Astrocyte (in vitro differentiated cells and primary cell): ENCODE measurements around the gene QRICH1. TPM values are rescaled to one million over a fixed set of nuclear protein-coding genes. Genes with fewer than 3 reads are reported as not detected.
A peak's percentile ranks its signal among the peaks of the same experiment; 100 is the strongest.

Source experiments
- DNase-seq: peaks from one replicate; pipeline ENCODE4 v3.0.0-alpha.2; 2010; ENCODE audit warnings: low read depth
- FAIRE-seq: peaks from 2 replicates; lab custom pipeline; 2011; peaks lifted over from hg19 to GRCh38; lab: Jason Lieb, UNC
- H2AFZ ChIP-seq: 2 replicates; pipeline ENCODE4 v1.6.0; 2012; ENCODE audit warnings: low read depth, low read length, inconsistent platforms
- H3K27ac ChIP-seq: 2 replicates; pipeline ENCODE4 v1.5.1; 2011; ENCODE audit warnings: low read depth, low read length, inconsistent platforms
- H3K27me3 ChIP-seq: 2 replicates; pipeline ENCODE4 v1.6.0; 2011; ENCODE audit warnings: low read length, inconsistent platforms; ENCODE audit not compliant: insufficient read depth
- H3K36me3 ChIP-seq: 2 replicates; pipeline ENCODE4 v1.5.1; 2011; ENCODE audit warnings: low read length, inconsistent platforms; ENCODE audit not compliant: insufficient read depth
- H3K4me1 ChIP-seq: 2 replicates; pipeline ENCODE4 v1.5.1; 2011; ENCODE audit warnings: low read length, inconsistent platforms; ENCODE audit not compliant: insufficient read depth
- H3K4me2 ChIP-seq: 2 replicates; pipeline ENCODE4 v1.6.0; 2012; ENCODE audit warnings: low read length, inconsistent platforms
- H3K4me3 ChIP-seq: 2 replicates; pipeline ENCODE4 v1.5.1; 2011; ENCODE audit warnings: low read depth, mild to moderate bottlenecking, low read length, inconsistent platforms; ENCODE audit not compliant: insufficient read depth
- H3K79me2 ChIP-seq: 2 replicates; pipeline ENCODE4 v1.6.0; 2012; ENCODE audit warnings: mild to moderate bottlenecking, low read length, inconsistent platforms; ENCODE audit not compliant: insufficient read depth
- H3K9ac ChIP-seq: 2 replicates; pipeline ENCODE4 v1.6.0; 2012; ENCODE audit warnings: mild to moderate bottlenecking, low read length, inconsistent platforms
- H3K9me3 ChIP-seq: 2 replicates; pipeline ENCODE4 v1.5.1; 2012; ENCODE audit warnings: low read depth, mild to moderate bottlenecking, low read length, inconsistent platforms; ENCODE audit not compliant: insufficient read depth
- H4K20me1 ChIP-seq: 2 replicates; pipeline ENCODE4 v1.6.0; 2012; ENCODE audit warnings: low read length, inconsistent platforms; ENCODE audit not compliant: insufficient read depth
- H3K27ac Mint-ChIP-seq: one replicate; pipeline ENCODE4 v1.8.0; 2021; ENCODE audit warnings: mild to moderate bottlenecking, mixed read lengths; ENCODE audit not compliant: unreplicated experiment
- H3K27me3 Mint-ChIP-seq: one replicate; pipeline ENCODE4 v1.8.0; 2021; ENCODE audit warnings: low read depth, mixed read lengths; ENCODE audit not compliant: unreplicated experiment
- H3K36me3 Mint-ChIP-seq: one replicate; pipeline ENCODE4 v1.8.0; 2021; ENCODE audit warnings: low read depth, mixed read lengths; ENCODE audit not compliant: unreplicated experiment
- H3K4me1 Mint-ChIP-seq: one replicate; pipeline ENCODE4 v1.8.0; 2021; ENCODE audit warnings: low read depth, mixed read lengths; ENCODE audit not compliant: unreplicated experiment
- H3K4me3 Mint-ChIP-seq: one replicate; pipeline ENCODE4 v1.8.0; 2021; ENCODE audit warnings: mild to moderate bottlenecking, moderate library complexity, mixed read lengths; ENCODE audit not compliant: unreplicated experiment
- H3K9me3 Mint-ChIP-seq: one replicate; pipeline ENCODE4 v1.8.0; 2021; ENCODE audit warnings: mild to moderate bottlenecking, mixed read lengths; ENCODE audit not compliant: unreplicated experiment
- EZH2 ChIP-seq: IDR thresholded peaks from 2 replicates; pipeline ENCODE4 v1.6.1; 2012; ENCODE audit warnings: mild to moderate bottlenecking, low read length, inconsistent platforms; ENCODE audit not compliant: insufficient read depth
- total RNA-seq: library from RNA; stranded (reverse); gene quantifications from 2 replicates; pipeline ENCODE4 v1.2.1, GENCODE V29; 2021
- TF ChIP-seq, protein P1 (sequence below): IDR thresholded peaks from 2 replicates; pipeline ENCODE4 v1.5.1; 2011; ENCODE audit warnings: low read depth, mild to moderate bottlenecking, inconsistent platforms, low read length, moderate library complexity; ENCODE audit not compliant: insufficient read depth

Gene QRICH1
- total RNA-seq, 1 donor from 2014 or later = 119 TPM

DNA sequence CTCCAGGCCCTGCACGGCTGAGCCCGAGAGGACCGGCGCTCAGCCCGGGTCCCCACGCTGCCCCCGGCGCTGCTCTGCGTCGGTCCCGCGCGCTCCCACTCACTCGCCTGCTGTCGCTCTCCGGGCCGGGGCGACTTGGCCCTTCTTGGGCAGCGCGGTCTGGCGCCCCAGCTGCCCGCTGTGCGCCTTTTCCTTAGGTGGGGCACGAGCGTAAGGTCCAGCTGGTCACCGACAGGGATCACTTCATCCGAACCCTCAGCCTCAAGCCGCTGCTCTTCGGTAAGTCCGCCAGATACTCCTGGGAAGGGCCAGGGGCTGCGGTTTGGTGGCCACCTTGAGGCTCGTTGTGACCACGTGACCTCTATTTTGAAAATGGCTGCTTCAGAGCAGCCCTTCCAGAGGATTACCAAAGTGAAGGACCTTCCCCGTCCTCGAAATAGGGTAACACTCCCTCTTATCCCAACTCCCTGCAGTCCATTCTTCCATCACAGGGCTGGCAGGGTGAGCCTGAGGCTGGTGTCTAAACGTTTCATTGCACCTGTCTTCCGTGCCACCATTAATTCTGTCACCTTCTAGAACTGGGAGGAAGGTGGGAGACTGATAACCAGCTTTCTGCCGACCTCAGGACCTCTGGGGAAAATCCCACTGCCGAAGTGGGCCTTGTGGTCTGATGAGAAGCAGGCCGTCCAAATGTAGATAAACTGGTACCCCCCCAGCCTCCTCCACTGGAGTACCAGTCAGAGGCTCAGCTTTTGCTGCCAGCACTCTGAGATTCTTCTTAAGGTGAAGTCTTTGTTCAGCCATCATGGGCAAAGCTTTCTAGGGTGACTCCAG, 103.0 kb downstream of the QRICH1 start:
- peaks cover 20% of the 10 kb centered on the region for H3K4me1 Mint-ChIP-seq
- H3K36me3 Mint-ChIP-seq = peaks cover 4% of the 10 kb centered on the region
- peaks cover 12% of the 10 kb centered on the region for H4K20me1 ChIP-seq
- H3K36me3 ChIP-seq = peaks cover 5% of the 10 kb centered on the region
- TF ChIP-seq, protein P1, sequence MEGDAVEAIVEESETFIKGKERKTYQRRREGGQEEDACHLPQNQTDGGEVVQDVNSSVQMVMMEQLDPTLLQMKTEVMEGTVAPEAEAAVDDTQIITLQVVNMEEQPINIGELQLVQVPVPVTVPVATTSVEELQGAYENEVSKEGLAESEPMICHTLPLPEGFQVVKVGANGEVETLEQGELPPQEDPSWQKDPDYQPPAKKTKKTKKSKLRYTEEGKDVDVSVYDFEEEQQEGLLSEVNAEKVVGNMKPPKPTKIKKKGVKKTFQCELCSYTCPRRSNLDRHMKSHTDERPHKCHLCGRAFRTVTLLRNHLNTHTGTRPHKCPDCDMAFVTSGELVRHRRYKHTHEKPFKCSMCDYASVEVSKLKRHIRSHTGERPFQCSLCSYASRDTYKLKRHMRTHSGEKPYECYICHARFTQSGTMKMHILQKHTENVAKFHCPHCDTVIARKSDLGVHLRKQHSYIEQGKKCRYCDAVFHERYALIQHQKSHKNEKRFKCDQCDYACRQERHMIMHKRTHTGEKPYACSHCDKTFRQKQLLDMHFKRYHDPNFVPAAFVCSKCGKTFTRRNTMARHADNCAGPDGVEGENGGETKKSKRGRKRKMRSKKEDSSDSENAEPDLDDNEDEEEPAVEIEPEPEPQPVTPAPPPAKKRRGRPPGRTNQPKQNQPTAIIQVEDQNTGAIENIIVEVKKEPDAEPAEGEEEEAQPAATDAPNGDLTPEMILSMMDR = no peak
- TF ChIP-seq EZH2 = no peak
- H3K9ac ChIP-seq = peak overlapping the region; percentile 78
- no peaks in the 10 kb centered on the region for H3K27me3 Mint-ChIP-seq
- H3K4me3 ChIP-seq = peak overlapping the region; percentile 69
- FAIRE-seq (no peak), DNase-seq (no peak)
- peak overlapping the region; percentile 41 for H3K27ac Mint-ChIP-seq
- peak overlapping the region; percentile 88 for H3K27ac ChIP-seq
- H3K4me2 ChIP-seq = peak overlapping the region; percentile 84
- H3K4me1 ChIP-seq = peaks cover 23% of the 10 kb centered on the region
- peak overlapping the region; percentile 69 for H2AFZ ChIP-seq
- H3K27me3 ChIP-seq = no peaks in the 10 kb centered on the region
- peaks cover 32% of the 10 kb centered on the region for H3K79me2 ChIP-seq
- H3K9me3 ChIP-seq = no peaks in the 10 kb centered on the region
- H3K4me3 Mint-ChIP-seq = peak overlapping the region; percentile 89
- no peaks in the 10 kb centered on the region for H3K9me3 Mint-ChIP-seq

- H3K9ac ChIP-seq = peak within 1 kb of the TSS; percentile 78
- no peaks in the 10 kb centered on the region for H3K27me3 ChIP-seq
- DNase-seq (peak; percentile 91), FAIRE-seq (peak; percentile 39)
- H3K4me1 ChIP-seq = peaks cover 23% of the 10 kb centered on the region
- H3K79me2 ChIP-seq = peaks cover 30% of the 10 kb centered on the region
- H4K20me1 ChIP-seq = peaks cover 12% of the 10 kb centered on the region
- Mint-ChIP-seq H3K4me3 (peak within 1 kb of the TSS; percentile 89), H3K27ac (peak within 1 kb of the TSS; percentile 97), H3K4me1 (peaks cover 20% of the 10 kb centered on the region), H3K9me3 (no peaks in the 10 kb centered on the region), H3K27me3 (no peaks in the 10 kb centered on the region), H3K36me3 (peaks cover 8% of the 10 kb centered on the region)
- TF ChIP-seq, protein P1 = no peak
- TF ChIP-seq EZH2 = no peak
- peaks cover 6% of the 10 kb centered on the region for H3K36me3 ChIP-seq
- H3K4me3 ChIP-seq = peak within 1 kb of the TSS; percentile 69
- peak within 1 kb of the TSS; percentile 84 for H3K4me2 ChIP-seq
- H3K9me3 ChIP-seq = no peaks in the 10 kb centered on the region
- H3K27ac ChIP-seq = peak within 1 kb of the TSS; percentile 88
- peak within 1 kb of the TSS; percentile 69 for H2AFZ ChIP-seq
Measured at GRCh38 chr3:48989796-48990635, 103.9 kb downstream of the QRICH1 start, which contains the start of gene P4HTM. P4HTM (plus strand) TSS chr3:48990241; CDS start chr3:48990257, 16 bp downstream.
